Measurements from ENCODE around the gene EPO. TPM values are rescaled to one million over a fixed set of nuclear protein-coding genes. Genes with fewer than 3 reads are reported as not detected.

The EPO gene
- polyA plus RNA-seq, 2 of the 4 experiments (the other 2 are of a cell fraction), result not detected

GRCh38 chr7:100731937-100732636 lies 11.8 kb downstream of the EPO start:
- Histone ChIP-seq H3K27ac (no peak overlapping the region), H3K4me2 (no peak overlapping the region), H3K4me3 (no peak overlapping the region), H3K4me1 (peaks cover 7% of the 10 kb centered on the region), H3K9me3 (no peaks in the 10 kb centered on the region)
- TF ChIP-seq GATA3 (IDR thresholded peaks at IDR 0.05; ENCODE audit: borderline replicate concordance) (no peak), JUNB (IDR thresholded peaks at IDR 0.05) (no peak), NFE2L2 (conservative IDR thresholded peaks at IDR 0.05; ENCODE audit: low read length) (no peak), ZFP36 (IDR thresholded peaks at IDR 0.05; ENCODE audit: borderline replicate concordance, partially characterized antibody) (no peak), BHLHE40 (IDR thresholded peaks at IDR 0.05; ENCODE audit: low read depth, low read length) (no peak), HOXB5 (CRISPR knock-in tag; IDR thresholded peaks at IDR 0.05) (no peak), POLR2A (IDR thresholded peaks at IDR 0.05; ENCODE audit: low read length) (no peak), ZC3H11A (IDR thresholded peaks at IDR 0.05) (no peak), PBX3 (IDR thresholded peaks at IDR 0.05) (no peak), SREBF2 (IDR thresholded peaks at IDR 0.05) (no peak), FOSB (CRISPR knock-in tag; IDR thresholded peaks at IDR 0.05) (no peak), RAD21 (conservative IDR thresholded peaks at IDR 0.05 in 1 of 2, IDR thresholded peaks at IDR 0.05 in 1 of 2) (no peak), EHF (CRISPR knock-in tag; IDR thresholded peaks at IDR 0.05) (no peak), SMC3 (IDR thresholded peaks at IDR 0.05) (no peak)
- TF ChIP-seq, protein P1, sequence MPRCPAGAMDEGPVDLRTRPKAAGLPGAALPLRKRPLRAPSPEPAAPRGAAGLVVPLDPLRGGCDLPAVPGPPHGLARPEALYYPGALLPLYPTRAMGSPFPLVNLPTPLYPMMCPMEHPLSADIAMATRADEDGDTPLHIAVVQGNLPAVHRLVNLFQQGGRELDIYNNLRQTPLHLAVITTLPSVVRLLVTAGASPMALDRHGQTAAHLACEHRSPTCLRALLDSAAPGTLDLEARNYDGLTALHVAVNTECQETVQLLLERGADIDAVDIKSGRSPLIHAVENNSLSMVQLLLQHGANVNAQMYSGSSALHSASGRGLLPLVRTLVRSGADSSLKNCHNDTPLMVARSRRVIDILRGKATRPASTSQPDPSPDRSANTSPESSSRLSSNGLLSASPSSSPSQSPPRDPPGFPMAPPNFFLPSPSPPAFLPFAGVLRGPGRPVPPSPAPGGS (IDR thresholded peaks at IDR 0.05), result no peak
- TF ChIP-seq, protein P2, sequence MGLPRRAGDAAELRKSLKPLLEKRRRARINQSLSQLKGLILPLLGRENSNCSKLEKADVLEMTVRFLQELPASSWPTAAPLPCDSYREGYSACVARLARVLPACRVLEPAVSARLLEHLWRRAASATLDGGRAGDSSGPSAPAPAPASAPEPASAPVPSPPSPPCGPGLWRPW (IDR thresholded peaks at IDR 0.05), result no peak
- ChIA-PET POLR2A (interaction anchor here (1.0 kb wide), 1 partner anchor 143 kb away, joined by 5 read pairs; the partner anchor contains the start of gene SRRT), CTCF (interaction anchor here (0.9 to 19.8 kb wide), 7 partner anchors 9 to 120 kb away, joined by 3 to 266 read pairs (median 5); partner anchors contain the start of genes EPO, POP7 and SLC12A9)
- FAIRE-seq (no peak), ATAC-seq (no peak), DNase-seq (ENCODE audit: low read depth in 1 of 2, low spot score in 1 of 2) (no peak)
- WGBS (ENCODE audit: missing lambda C conversion rate), result 65% methylated on average over 11 of the region's 11 CpGs

- Histone ChIP-seq H3K27ac (no peak overlapping the region), H3K4me2 (no peak overlapping the region), H3K4me3 (no peak overlapping the region), H3K4me1 (no peaks in the 10 kb centered on the region), H3K9me3 (no peaks in the 10 kb centered on the region)
- no peak for ATAC-seq
- POLR2A ChIA-PET, result no interaction called here
- no peak for TF ChIP-seq RAD21 (conservative IDR thresholded peaks at IDR 0.05 in 1 of 2, IDR thresholded peaks at IDR 0.05 in 1 of 2)
- DNase-seq (ENCODE audit: low read depth in 1 of 2, low spot score in 1 of 2), result no peak
- CTCF ChIA-PET, result interaction anchor here (0.9 to 6.1 kb wide), 5 partner anchors 11 to 116 kb away, joined by 3 to 24 read pairs (median 3); partner anchors contain the start of genes POP7 and SLC12A9
- 62% methylated on average over 7 of the region's 7 CpGs for WGBS (ENCODE audit: missing lambda C conversion rate)
- no peak for FAIRE-seq
These were observed 15.5 kb downstream of the EPO start for GRCh38 chr7:100735730-100736129.

- H3K27ac ChIP-seq, result no peak overlapping the region
- DNase-seq (ENCODE audit: low read depth in 1 of 2, low spot score in 1 of 2) (no peak), FAIRE-seq (no peak), ATAC-seq (peak in 1 of 2 experiments; percentile 19; a peak in 1 of 6 replicates)
- H3K4me3 ChIP-seq, result no peak overlapping the region
- ChIA-PET CTCF (interaction anchor here (0.6 to 1.6 kb wide), 6 partner anchors 8 to 116 kb away, joined by 3 to 4 read pairs (median 3); partner anchors contain the start of gene SLC12A9), POLR2A (no interaction called here)
- no peaks in the 10 kb centered on the region for H3K4me1 ChIP-seq
- no peaks in the 10 kb centered on the region for H3K9me3 ChIP-seq
- no peak for TF ChIP-seq NPAS2 (CRISPR knock-in tag; IDR thresholded peaks at IDR 0.05; ENCODE audit: borderline replicate concordance)
- WGBS (ENCODE audit: missing lambda C conversion rate), result 66% methylated on average over 5 of the region's 13 CpGs
- no peak overlapping the region for H3K4me2 ChIP-seq
These were observed 16.4 kb downstream of the EPO start for GRCh38 chr7:100736671-100737070.

DNA sequence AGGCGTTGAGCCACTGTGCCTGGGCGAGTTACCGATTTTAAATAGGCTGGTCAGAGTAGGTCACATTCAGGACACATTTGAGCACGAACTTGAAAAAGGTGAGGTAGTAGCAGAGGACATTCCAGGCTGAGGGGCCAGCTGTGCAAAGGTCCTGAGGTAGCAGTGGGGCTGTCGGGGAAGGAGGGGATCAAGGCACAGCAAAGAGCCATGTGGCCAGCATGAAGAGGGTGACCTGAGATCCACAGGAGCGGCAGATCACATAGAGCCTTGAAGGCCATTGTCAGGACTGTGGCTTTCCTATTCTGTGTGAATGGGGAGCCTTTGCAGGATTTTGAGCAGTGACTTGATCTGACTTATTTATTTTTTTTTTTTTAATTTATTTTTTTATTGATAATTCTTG lies 19.7 kb downstream of the EPO start:
- no peak for TF ChIP-seq HEYL (CRISPR knock-in tag; IDR thresholded peaks at IDR 0.05)
- no peak for TF ChIP-seq ESRRA (IDR thresholded peaks at IDR 0.05; ENCODE audit: borderline replicate concordance, low read length)
- TF ChIP-seq ZFP36 (IDR thresholded peaks at IDR 0.05; ENCODE audit: borderline replicate concordance, partially characterized antibody), result no peak
- TF ChIP-seq EHF (CRISPR knock-in tag; IDR thresholded peaks at IDR 0.05), result no peak
- no peak for TF ChIP-seq EHMT2 (IDR thresholded peaks at IDR 0.05; ENCODE audit: low read depth)
- TF ChIP-seq JUN (IDR thresholded peaks at IDR 0.05), result no peak
- FAIRE-seq (no peak), ATAC-seq (peak in 1 of 2 experiments; percentile 38; a peak in 1 of 6 replicates), DNase-seq (ENCODE audit: low read depth in 1 of 2, low spot score in 1 of 2) (no peak)
- no peak overlapping the region for H3K4me2 ChIP-seq
- H3K9me3 ChIP-seq, result no peaks in the 10 kb centered on the region
- no peak overlapping the region for H3K4me3 ChIP-seq
- POLR2A ChIA-PET, result no interaction called here
- no peaks in the 10 kb centered on the region for H3K4me1 ChIP-seq
- WGBS (ENCODE audit: missing lambda C conversion rate), result 73% methylated on average over 6 of the region's 6 CpGs
- H3K27ac ChIP-seq, result no peak overlapping the region
- CTCF ChIA-PET, result no interaction called here

Measured in A549 (cell line).